Activated naive CD4-positive, alpha-beta T cell treated with anti-CD3 and anti-CD28 coated beads, Interleukin-2, amount 50 U/mL, for 24 hours (primary cell): ENCODE results near the gene PHF19.

Source experiments
- H3K27ac Mint-ChIP-seq: one replicate; pipeline ENCODE4 v1.8.0; 2021; ENCODE audit warnings: mild to moderate bottlenecking, mixed read lengths
- H3K27me3 Mint-ChIP-seq: one replicate; pipeline ENCODE4 v1.8.0; 2021; ENCODE audit warnings: mixed read lengths
- H3K36me3 Mint-ChIP-seq: one replicate; pipeline ENCODE4 v1.8.0; 2021; ENCODE audit warnings: mixed read lengths
- H3K4me1 Mint-ChIP-seq: one replicate; pipeline ENCODE4 v1.8.0; 2021; ENCODE audit warnings: mixed read lengths
- H3K4me3 Mint-ChIP-seq: one replicate; pipeline ENCODE4 v1.8.0; 2021; ENCODE audit warnings: mild to moderate bottlenecking, mixed read lengths
- H3K9me3 Mint-ChIP-seq: one replicate; pipeline ENCODE4 v1.8.0; 2021; ENCODE audit warnings: mixed read lengths

The PHF19 gene

GRCh38 chr9:120916991-120917880, 40.2 kb upstream of the PHF19 start:
- Mint-ChIP-seq H3K27ac (peak overlapping the region; percentile 92), H3K4me3 (peak overlapping the region; percentile 86), H3K36me3 (peaks cover 69% of the 10 kb centered on the region), H3K27me3 (no peaks in the 10 kb centered on the region), H3K9me3 (no peaks in the 10 kb centered on the region), H3K4me1 (peaks cover 85% of the 10 kb centered on the region)

- Mint-ChIP-seq H3K27ac (peak overlapping the region; percentile 92), H3K9me3 (no peaks in the 10 kb centered on the region), H3K4me1 (peaks cover 85% of the 10 kb centered on the region), H3K4me3 (peak overlapping the region; percentile 86), H3K36me3 (peaks cover 68% of the 10 kb centered on the region), H3K27me3 (no peaks in the 10 kb centered on the region)
These were observed 39.6 kb upstream of the PHF19 start for GRCh38 chr9:120916588-120916987.

GRCh38 chr9:120915854-120916470, 39.0 kb upstream of the PHF19 start:
- Mint-ChIP-seq H3K36me3 (peaks cover 65% of the 10 kb centered on the region), H3K4me3 (peak overlapping the region; percentile 86), H3K9me3 (no peaks in the 10 kb centered on the region), H3K4me1 (peaks cover 85% of the 10 kb centered on the region), H3K27me3 (no peaks in the 10 kb centered on the region), H3K27ac (peak overlapping the region; percentile 86)

DNA sequence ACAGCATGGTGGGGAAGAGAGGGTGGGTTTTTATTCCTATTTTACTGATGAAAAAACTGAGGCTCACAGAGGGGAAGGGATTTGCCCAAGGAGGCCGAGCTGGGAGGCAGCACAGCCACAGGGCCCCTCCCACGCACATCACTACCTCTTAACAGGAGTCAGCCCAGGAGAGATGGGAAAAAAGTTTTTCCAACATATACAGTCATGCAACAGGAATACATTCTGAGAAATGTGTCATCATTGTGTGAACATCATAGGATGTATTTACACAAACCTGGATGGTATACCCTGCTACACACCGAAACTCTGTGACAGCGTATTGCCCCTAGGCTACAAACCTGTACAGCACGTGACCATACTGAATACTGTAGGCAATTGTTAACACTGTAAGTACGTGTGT, 38.0 kb upstream of the PHF19 start:
- H3K4me3 Mint-ChIP-seq, result peak overlapping the region; percentile 49
- peaks cover 67% of the 10 kb centered on the region for H3K36me3 Mint-ChIP-seq
- H3K27ac Mint-ChIP-seq, result peak overlapping the region; percentile 8
- no peaks in the 10 kb centered on the region for H3K9me3 Mint-ChIP-seq
- no peaks in the 10 kb centered on the region for H3K27me3 Mint-ChIP-seq
- peaks cover 87% of the 10 kb centered on the region for H3K4me1 Mint-ChIP-seq

GRCh38 chr9:120914396-120914795, 37.4 kb upstream of the PHF19 start:
- H3K36me3 Mint-ChIP-seq, result peaks cover 64% of the 10 kb centered on the region
- no peaks in the 10 kb centered on the region for H3K9me3 Mint-ChIP-seq
- no peaks in the 10 kb centered on the region for H3K27me3 Mint-ChIP-seq
- H3K4me3 Mint-ChIP-seq, result peak overlapping the region; percentile 49
- H3K4me1 Mint-ChIP-seq, result peaks cover 86% of the 10 kb centered on the region
- H3K27ac Mint-ChIP-seq, result peak overlapping the region; percentile 55

- H3K27ac Mint-ChIP-seq, result peak overlapping the region; percentile 55
- peaks cover 65% of the 10 kb centered on the region for H3K36me3 Mint-ChIP-seq
- no peaks in the 10 kb centered on the region for H3K9me3 Mint-ChIP-seq
- no peak overlapping the region for H3K4me3 Mint-ChIP-seq
- H3K27me3 Mint-ChIP-seq, result no peaks in the 10 kb centered on the region
- peaks cover 89% of the 10 kb centered on the region for H3K4me1 Mint-ChIP-seq
These were observed 36.8 kb upstream of the PHF19 start for GRCh38 chr9:120913647-120914264.

GRCh38 chr9:120912958-120913646, 36.1 kb upstream of the PHF19 start:
- Mint-ChIP-seq H3K27ac (peak overlapping the region; percentile 71), H3K4me1 (peaks cover 86% of the 10 kb centered on the region), H3K9me3 (no peaks in the 10 kb centered on the region), H3K27me3 (no peaks in the 10 kb centered on the region), H3K4me3 (peak overlapping the region; percentile 76), H3K36me3 (peaks cover 61% of the 10 kb centered on the region)

- Mint-ChIP-seq H3K4me3 (peak overlapping the region; percentile 78), H3K27me3 (no peaks in the 10 kb centered on the region), H3K36me3 (peaks cover 58% of the 10 kb centered on the region), H3K27ac (peak overlapping the region; percentile 72), H3K9me3 (no peaks in the 10 kb centered on the region), H3K4me1 (peaks cover 85% of the 10 kb centered on the region)
These were observed 34.4 kb upstream of the PHF19 start for GRCh38 chr9:120911295-120911837.

GRCh38 chr9:120910643-120911042, 33.7 kb upstream of the PHF19 start:
- H3K4me3 Mint-ChIP-seq, result peak overlapping the region; percentile 78
- H3K27me3 Mint-ChIP-seq, result no peaks in the 10 kb centered on the region
- H3K36me3 Mint-ChIP-seq, result peaks cover 57% of the 10 kb centered on the region
- H3K27ac Mint-ChIP-seq, result peak overlapping the region; percentile 72
- no peaks in the 10 kb centered on the region for H3K9me3 Mint-ChIP-seq
- peaks cover 86% of the 10 kb centered on the region for H3K4me1 Mint-ChIP-seq

- H3K27ac Mint-ChIP-seq, result peak overlapping the region; percentile 95
- peaks cover 90% of the 10 kb centered on the region for H3K4me1 Mint-ChIP-seq
- H3K27me3 Mint-ChIP-seq, result no peaks in the 10 kb centered on the region
- H3K36me3 Mint-ChIP-seq, result peaks cover 60% of the 10 kb centered on the region
- H3K9me3 Mint-ChIP-seq, result no peaks in the 10 kb centered on the region
- peak overlapping the region; percentile 78 for H3K4me3 Mint-ChIP-seq
These were observed 32.9 kb upstream of the PHF19 start for GRCh38 chr9:120909904-120910303.

DNA sequence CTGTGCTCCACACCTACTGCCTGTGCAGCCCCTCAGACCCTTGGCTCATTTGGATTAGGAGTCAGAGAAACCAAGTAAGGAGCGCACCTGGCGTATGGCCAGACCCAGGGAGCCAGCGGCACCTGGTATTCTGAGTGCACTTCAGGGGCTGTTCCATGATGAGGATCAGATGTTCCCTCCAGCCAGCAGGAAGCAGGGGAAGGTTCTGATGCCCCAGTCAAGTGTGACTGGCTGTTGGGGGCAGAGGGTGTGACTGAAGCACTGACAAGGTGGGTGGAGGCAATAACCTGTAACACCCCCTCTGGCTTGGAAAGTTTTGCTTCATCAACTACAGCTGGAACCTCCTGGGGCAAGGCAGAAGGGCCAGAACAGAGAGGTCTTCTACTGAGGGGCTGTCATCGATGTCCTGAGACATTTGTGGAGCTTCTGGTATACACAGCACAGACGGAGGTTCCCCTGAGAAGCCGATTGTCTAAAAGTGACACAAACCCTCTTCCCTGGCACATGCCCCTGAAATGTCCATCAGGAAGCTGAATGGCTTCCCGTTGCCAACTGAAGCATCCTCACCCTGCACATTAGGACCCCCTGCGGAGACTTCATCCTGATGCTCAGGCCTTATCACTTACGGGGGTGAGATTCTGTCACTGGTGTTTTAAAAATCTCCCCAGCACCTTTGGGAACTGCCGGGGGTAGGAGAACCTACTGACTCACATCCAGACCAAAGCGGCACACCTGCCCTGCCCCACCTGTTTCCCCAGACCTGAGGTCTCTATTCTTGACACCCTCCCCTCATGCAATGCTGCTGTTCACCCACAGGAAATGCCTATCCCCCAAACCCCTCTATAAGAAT, 28.6 kb upstream of the PHF19 start:
- Mint-ChIP-seq H3K27me3 (no peaks in the 10 kb centered on the region), H3K4me3 (peak overlapping the region; percentile 54), H3K4me1 (peaks cover 91% of the 10 kb centered on the region), H3K36me3 (peaks cover 42% of the 10 kb centered on the region), H3K9me3 (no peaks in the 10 kb centered on the region), H3K27ac (peak overlapping the region; percentile 85)

- peaks cover 38% of the 10 kb centered on the region for H3K36me3 Mint-ChIP-seq
- no peaks in the 10 kb centered on the region for H3K27me3 Mint-ChIP-seq
- peak overlapping the region; percentile 82 for H3K27ac Mint-ChIP-seq
- H3K4me3 Mint-ChIP-seq, result peak overlapping the region; percentile 59
- peaks cover 91% of the 10 kb centered on the region for H3K4me1 Mint-ChIP-seq
- H3K9me3 Mint-ChIP-seq, result no peaks in the 10 kb centered on the region
These were observed 28.0 kb upstream of the PHF19 start for GRCh38 chr9:120904978-120905301.

DNA sequence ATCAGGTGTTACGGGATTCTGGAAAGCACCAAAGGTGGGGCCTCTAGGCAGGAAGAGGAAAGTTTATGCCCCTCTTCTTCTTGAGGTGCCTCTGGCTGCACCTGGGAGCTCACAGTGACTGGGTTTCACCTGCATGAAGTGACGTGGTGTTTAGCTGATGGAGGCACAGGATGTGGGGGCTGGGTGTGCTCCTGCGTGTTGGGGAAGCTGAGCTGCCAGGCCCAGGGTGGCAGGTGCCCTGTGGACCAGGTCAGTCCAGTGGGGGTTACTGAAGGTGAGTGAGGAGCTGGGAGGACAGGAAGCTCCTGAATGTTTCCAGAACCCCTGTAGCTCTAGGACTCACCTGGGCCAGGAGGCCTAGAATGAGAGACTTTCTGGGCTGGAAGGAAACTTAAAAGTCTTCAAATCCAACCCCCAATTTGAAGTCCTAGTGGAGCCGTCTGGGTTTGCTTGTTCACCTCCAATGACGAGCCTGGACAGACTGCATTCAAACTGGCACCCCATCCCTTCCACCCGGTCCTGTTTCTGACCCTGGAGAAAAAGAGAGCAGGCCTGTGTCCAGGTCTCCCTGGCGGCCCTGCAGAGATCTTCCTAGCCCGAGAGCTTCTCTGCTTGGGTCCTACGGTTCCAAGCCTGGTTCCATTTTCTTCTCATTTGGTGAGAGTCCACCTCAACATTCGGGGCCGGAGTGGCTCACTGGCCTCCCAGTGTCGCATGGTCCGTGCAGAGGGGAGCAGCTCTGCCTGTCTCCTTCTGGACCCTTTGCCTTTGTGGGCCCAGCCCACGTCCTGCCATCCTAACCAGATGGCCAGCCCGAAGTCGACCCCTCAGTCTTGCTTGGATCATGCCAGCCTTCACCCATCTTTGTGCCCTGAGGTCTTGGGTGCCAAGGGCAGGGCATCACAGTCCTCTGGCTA, 27.3 kb upstream of the PHF19 start:
- peaks cover 36% of the 10 kb centered on the region for H3K36me3 Mint-ChIP-seq
- peaks cover 90% of the 10 kb centered on the region for H3K4me1 Mint-ChIP-seq
- peak overlapping the region; percentile 59 for H3K4me3 Mint-ChIP-seq
- H3K27ac Mint-ChIP-seq, result peak overlapping the region; percentile 99
- H3K9me3 Mint-ChIP-seq, result no peaks in the 10 kb centered on the region
- H3K27me3 Mint-ChIP-seq, result no peaks in the 10 kb centered on the region
